HepG2 (cell line): ENCODE results near the gene ELAPOR1. TPM values are rescaled to one million over a fixed set of nuclear protein-coding genes. Genes with fewer than 3 reads are reported as not detected.

Experiments
- ARID5B ChIP-seq: IDR thresholded peaks from 2 replicates; pipeline ENCODE4 v1.4.0; 2020; ENCODE audit warnings: mild to moderate bottlenecking, missing genetic modification reagents
- KLF15 ChIP-seq: sonication (generic); formaldehyde crosslinking; IDR thresholded peaks from 2 replicates; pipeline ENCODE4 v1.8.1; 2023; ENCODE audit warnings: borderline replicate concordance, mild to moderate bottlenecking, inconsistent platforms, missing genetic modification reagents, mixed read lengths
- ZBTB34 ChIP-seq: sonication (generic); formaldehyde crosslinking; IDR thresholded peaks from 2 replicates; pipeline ENCODE4 v1.8.0; 2022; ENCODE audit warnings: mild to moderate bottlenecking, missing genetic modification reagents
- ZFP36L1 ChIP-seq: sonication (generic); formaldehyde crosslinking; IDR thresholded peaks from 2 replicates; pipeline ENCODE4 v1.8.0; 2022; ENCODE audit warnings: mild to moderate bottlenecking, missing genetic modification reagents, moderate library complexity
- ZNF180 ChIP-seq: sonication (generic); formaldehyde crosslinking; IDR thresholded peaks from 2 replicates; pipeline ENCODE4 v1.4.0; 2020; ENCODE audit warnings: low read depth, missing genetic modification reagents, borderline replicate concordance
- ZNF333 ChIP-seq: sonication (generic); formaldehyde crosslinking; IDR thresholded peaks from 2 replicates; pipeline ENCODE4 v1.4.0; 2020; ENCODE audit warnings: mild to moderate bottlenecking, missing genetic modification reagents, borderline replicate concordance
- ZNF687 ChIP-seq: sonication (generic); formaldehyde crosslinking; IDR thresholded peaks from 2 replicates; pipeline ENCODE4 v1.5.1; 2020; ENCODE audit warnings: mild to moderate bottlenecking, missing genetic modification reagents, moderate library complexity
- polyA plus RNA-seq, 8 experiments: library from polyadenylated mRNA; depleted of rRNA in 3 of 8; stranded (reverse) in 7 of 8; unstranded in 1 of 8; fragments of >200 nt; fragmentation: Illumina TruSeq in 4 of 8; extraction: Trizol in 4 of 8; gene quantifications; 2 replicates each; pipeline versions ENCODE4 v1.2.1 to v1.2.3, GENCODE V29; 2011 to 2016; ENCODE audit warnings: low read depth in 4 of 8, missing spikeins in 1 of 8, mixed read lengths in 1 of 8; ENCODE audit not compliant: insufficient read depth in 1 of 8
- total RNA-seq, 5 experiments: library from RNA; depleted of rRNA; stranded (reverse); fragments of >200 nt; fragmentation: Illumina TruSeq; extraction: Trizol; gene quantifications; 2 replicates each; pipeline ENCODE4 v1.2.3, GENCODE V29; 2016; ENCODE audit warnings: low read depth in 1 of 5

Gene ELAPOR1
- total and polyA plus RNA-seq, 2 of the 13 experiments (the other 11 are each of a cell fraction or from before 2014, with no cell fraction given): 0.13 to 0.20 TPM

GRCh38 chr1:109151146-109151990 is 37.5 kb downstream of the ELAPOR1 start (continued):
- 0 out of 2 replicates have a peak, but pooled peaks have one; percentile 26 for TF ChIP-seq ARID5B (CRISPR knock-in tag)
- TF ChIP-seq ZNF687 (CRISPR knock-in tag): 0 out of 2 replicates have a peak, but pooled peaks have one; percentile 15
- TF ChIP-seq ZNF333: no peak
- no peak for TF ChIP-seq ZBTB34 (CRISPR knock-in tag)
- no peak for TF ChIP-seq ZFP36L1 (CRISPR knock-in tag)
- no peak for TF ChIP-seq ZNF180 (CRISPR knock-in tag)
- no peak for TF ChIP-seq KLF15 (CRISPR knock-in tag)
